ENCODE measurements around the gene PRKCZ.
A peak's percentile ranks its signal among the peaks of the same experiment; 100 is the strongest.

PRKCZ gene

GRCh38 chr1:2175681-2176454, 125.7 kb downstream of the PRKCZ start:
- DNase-seq (ENCODE audit: low read depth in 4 of 4, low spot score in 1 of 4): no peak

- DNase-seq (ENCODE audit: low read depth in 4 of 4, low spot score in 1 of 4): no peak
Measured at GRCh38 chr1:2176615-2177014, 126.4 kb downstream of the PRKCZ start.

- DNase-seq (ENCODE audit: low read depth in 4 of 4, low spot score in 1 of 4): no peak
Measured at GRCh38 chr1:2177541-2177940, 127.3 kb downstream of the PRKCZ start.

GRCh38 chr1:2177946-2178538, 127.8 kb downstream of the PRKCZ start:
- no peak for DNase-seq (ENCODE audit: low read depth in 4 of 4, low spot score in 1 of 4)

- DNase-seq (ENCODE audit: low read depth in 4 of 4, low spot score in 1 of 4): no peak
Measured at GRCh38 chr1:2178875-2179274, 128.7 kb downstream of the PRKCZ start.

GRCh38 chr1:2179283-2180013, 129.2 kb downstream of the PRKCZ start:
- no peak for DNase-seq (ENCODE audit: low read depth in 4 of 4, low spot score in 1 of 4)

- no peak for DNase-seq (ENCODE audit: low read depth in 4 of 4, low spot score in 1 of 4)
Measured at GRCh38 chr1:2180297-2181245, 130.4 kb downstream of the PRKCZ start.

- DNase-seq (ENCODE audit: low read depth in 4 of 4, low spot score in 1 of 4): no peak
Measured at GRCh38 chr1:2181271-2181670, 131.1 kb downstream of the PRKCZ start.

GRCh38 chr1:2181752-2182151, 131.5 kb downstream of the PRKCZ start:
- DNase-seq (ENCODE audit: low read depth in 4 of 4, low spot score in 1 of 4): no peak

GRCh38 chr1:2182376-2182775, 132.2 kb downstream of the PRKCZ start:
- DNase-seq (ENCODE audit: low read depth in 4 of 4, low spot score in 1 of 4): no peak

GRCh38 chr1:2183937-2184334, 133.7 kb downstream of the PRKCZ start:
- DNase-seq (ENCODE audit: low read depth in 4 of 4, low spot score in 1 of 4): no peak

- no peak for DNase-seq (ENCODE audit: low read depth in 4 of 4, low spot score in 1 of 4)
Measured at GRCh38 chr1:2184531-2184930, 134.3 kb downstream of the PRKCZ start.

- DNase-seq (ENCODE audit: low read depth in 4 of 4, low spot score in 1 of 4): no peak
Measured at GRCh38 chr1:2184934-2185333, 134.7 kb downstream of the PRKCZ start.

- DNase-seq (ENCODE audit: low read depth in 4 of 4, low spot score in 1 of 4): no peak
Measured at GRCh38 chr1:2185880-2186855, 136.0 kb downstream of the PRKCZ start.

GRCh38 chr1:2186901-2187300, 136.7 kb downstream of the PRKCZ start:
- no peak for DNase-seq (ENCODE audit: low read depth in 4 of 4, low spot score in 1 of 4)

- DNase-seq (ENCODE audit: low read depth in 4 of 4, low spot score in 1 of 4): no peak
Measured at GRCh38 chr1:2187619-2188018, 137.4 kb downstream of the PRKCZ start.

- DNase-seq (ENCODE audit: low read depth in 4 of 4, low spot score in 1 of 4): no peak
Measured at GRCh38 chr1:2188336-2188735, 138.1 kb downstream of the PRKCZ start.

GRCh38 chr1:2189459-2190425, 139.5 kb downstream of the PRKCZ start:
- DNase-seq (ENCODE audit: low read depth in 4 of 4, low spot score in 1 of 4): peak; percentile 68 to 82 (median 80)

GRCh38 chr1:2190491-2190976, 140.3 kb downstream of the PRKCZ start:
- DNase-seq (ENCODE audit: low read depth in 4 of 4, low spot score in 1 of 4): no peak

Data from stimulated activated CD4-positive, alpha-beta T cell treated with anti-CD3 and anti-CD28 coated beads, Interleukin-1b, Interleukin-23, amount 100 ng/mL, for 24 hours (primary cell).